NCI-H1436 treated with DMSO at 0.1 percent for 48 hours (cell line): Measurements from ENCODE around the gene VAMP2.

Experiments
- DNase-seq: peaks from one replicate; lab custom pipeline; 2025; lab: John Stamatoyannopoulos, UW

The VAMP2 gene

DNA sequence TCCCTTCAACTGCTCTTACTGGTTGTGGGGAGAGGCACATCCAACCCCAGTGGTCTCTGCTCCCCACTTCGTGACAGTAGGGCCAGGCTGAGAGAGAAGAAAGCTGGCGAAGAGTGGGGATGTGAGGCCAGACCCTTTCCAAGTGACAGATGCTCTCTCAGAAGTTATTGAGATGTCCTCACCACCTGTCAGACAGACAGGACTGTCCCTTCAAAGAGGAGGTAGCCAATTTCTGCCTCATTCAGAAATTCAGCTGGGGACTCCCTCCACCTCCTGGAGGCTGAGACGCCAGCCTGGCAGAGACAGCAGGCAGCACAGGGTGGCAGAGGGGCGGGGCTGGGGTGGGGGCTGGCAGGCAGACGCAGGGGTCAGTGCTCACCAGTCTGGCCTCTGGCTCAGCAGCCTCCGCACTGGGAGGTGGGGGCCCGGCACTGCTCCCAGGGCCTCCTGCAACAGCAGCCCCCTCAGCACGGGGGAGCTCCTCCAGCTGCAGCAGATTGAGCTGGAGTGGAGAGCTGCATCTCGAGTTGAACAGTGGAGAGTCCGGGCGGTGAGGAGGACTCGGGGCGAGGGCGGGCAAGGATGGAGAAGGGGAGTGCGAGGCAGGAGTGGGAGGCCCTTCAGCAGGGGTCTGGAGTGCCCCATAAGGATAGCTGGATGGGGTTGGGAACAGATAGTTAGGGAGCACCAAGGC is 19.7 kb downstream of the VAMP2 start:
- no peak for DNase-seq

GRCh38 chr17:8142158-8142886 is 20.4 kb downstream of the VAMP2 start:
- no peak for DNase-seq

- no peak for DNase-seq
These were observed 21.0 kb downstream of the VAMP2 start for GRCh38 chr17:8141741-8142140.

DNA sequence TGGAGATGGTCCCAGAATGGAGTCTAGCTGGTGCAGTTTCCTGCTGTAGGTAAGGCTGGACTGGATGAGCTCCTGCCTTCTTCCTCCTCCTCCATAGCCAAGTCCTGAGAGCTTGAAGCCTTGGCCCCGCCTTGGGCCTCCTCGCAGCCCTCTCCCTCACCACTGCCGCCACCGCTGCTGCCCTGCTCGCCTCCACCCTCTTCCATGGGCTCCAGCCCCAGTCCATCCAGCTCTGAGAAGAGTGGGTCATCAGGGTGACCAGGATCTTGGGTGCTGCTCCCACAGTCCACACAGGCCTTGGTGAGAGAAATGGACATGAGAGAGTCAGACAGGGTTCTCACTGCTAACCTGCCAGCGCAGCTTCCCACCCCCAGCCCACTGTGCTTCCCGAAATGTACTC is 21.7 kb downstream of the VAMP2 start:
- no peak for DNase-seq

DNA sequence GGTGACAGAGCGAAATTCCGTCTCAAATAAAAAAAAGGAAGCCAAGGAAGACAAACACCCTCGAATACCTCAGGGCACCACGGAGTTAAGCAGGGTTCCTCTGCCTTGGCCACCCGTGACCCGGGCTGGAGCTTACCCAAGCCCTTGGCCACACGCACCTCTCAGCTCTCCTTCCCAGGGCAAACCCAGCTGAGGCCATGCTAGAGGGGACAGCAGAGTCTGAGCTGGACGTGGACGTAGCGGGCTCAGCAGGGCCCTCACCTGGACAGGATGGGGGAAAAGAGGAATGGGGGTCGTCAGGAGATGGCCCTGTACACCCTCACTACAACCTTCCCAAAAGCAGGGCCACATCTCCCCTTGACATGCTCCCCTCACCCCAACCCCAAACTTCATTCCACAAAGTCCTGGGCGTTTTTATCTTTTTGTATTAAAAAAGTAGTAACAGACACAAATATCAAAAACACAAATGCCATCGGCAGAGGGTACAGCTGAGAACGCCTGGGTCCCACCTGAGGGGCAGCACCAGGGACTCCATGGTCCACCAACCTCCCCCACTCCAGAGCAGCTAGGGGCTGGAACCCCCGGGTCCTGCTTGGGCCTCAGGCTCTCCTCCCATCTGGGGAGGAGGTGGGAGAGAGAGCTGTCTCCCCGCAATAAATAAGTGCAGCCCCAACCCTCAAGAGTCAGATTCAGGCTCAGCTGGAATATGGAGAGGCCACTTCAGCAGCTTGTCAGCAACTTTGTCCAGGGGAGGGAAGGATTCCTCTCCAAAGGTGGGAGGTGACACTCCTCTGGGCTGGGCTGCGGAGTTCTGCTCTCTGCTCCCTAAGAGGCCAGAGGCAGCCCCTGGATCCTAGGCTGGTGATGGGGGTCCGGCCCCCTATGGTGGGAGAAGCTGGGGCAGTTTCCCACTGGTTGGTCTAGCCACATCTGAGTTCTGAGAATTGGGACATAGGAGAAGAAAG is 22.4 kb downstream of the VAMP2 start:
- DNase-seq, result no peak

- DNase-seq, result peak; percentile 88
These were observed 23.9 kb downstream of the VAMP2 start for GRCh38 chr17:8138672-8139371.

GRCh38 chr17:8138374-8138671 is 24.4 kb downstream of the VAMP2 start:
- no peak for DNase-seq

DNA sequence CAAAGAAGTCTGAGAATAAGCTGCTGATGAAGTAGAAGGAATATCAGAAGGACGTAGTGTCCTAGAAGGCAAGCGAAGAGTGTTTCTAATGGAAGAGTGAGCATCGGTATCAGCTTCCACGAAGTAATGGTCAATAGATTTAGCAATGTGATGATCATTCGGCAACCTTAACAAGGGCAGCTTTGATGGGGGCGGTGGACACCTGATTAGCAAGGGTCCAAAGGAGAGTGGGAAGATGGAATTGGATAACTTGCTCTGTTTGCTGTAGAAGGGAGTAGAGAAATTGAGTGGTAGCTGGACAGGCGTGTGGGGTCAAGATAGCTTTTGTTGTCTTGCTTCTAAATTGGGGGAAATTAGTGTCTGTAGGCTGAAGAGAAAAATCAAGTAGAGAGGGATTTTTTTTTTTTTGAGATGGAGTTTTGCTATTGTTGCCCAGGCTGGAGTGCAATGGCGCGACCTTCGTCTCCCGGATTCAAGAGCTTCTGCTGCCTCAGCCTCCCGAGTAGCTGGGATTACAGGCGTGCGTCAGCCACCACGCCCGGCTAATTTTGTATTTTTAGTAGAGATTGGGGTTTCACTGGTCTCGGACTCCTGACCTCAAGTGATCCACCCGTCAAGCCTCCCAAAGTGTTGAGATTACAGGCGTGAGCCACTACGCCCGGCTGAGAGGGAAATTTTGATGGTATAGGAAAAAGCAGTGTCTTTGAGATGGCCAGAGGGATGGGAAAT is 24.9 kb downstream of the VAMP2 start:
- DNase-seq, result no peak

DNA sequence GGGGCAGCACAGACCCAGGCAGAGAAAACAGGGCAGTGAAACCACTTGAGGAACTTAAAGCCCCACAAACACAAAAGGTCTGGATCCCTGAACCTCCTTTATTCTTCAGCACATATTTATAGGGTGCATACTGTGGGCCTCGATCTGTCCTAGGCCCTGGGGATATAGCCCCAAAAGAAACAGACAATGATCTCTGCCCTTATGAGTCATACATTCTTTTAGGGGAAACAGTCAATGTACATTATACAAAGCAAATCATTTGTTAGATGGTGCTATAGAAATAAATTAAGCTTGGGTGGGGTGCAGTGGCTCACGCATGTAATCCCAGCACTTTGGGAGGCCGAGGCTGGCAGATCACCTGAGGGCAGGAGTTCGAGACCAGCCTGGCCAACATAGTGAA is 28.8 kb downstream of the VAMP2 start:
- no peak for DNase-seq

DNA sequence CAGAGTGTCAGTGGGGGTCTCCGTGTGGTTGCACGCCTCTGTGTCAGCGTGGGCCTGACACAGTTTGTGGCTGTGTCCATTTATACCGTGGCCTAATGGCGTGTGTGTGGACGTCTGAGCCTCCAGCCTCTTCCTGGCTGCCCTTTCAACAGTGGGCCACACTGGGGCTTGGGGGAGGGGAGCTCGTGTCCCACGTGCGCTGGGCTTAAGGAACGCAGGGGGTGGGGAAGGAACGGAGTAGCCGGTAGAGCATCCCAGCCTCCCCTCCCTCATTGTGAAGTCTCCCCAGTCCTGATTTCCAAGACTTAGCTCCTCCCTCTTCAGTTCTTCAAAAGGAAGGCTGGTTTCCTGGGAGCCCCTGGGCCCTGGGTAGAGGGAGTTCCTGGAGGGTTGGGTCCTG is 29.3 kb downstream of the VAMP2 start:
- no peak for DNase-seq

DNA sequence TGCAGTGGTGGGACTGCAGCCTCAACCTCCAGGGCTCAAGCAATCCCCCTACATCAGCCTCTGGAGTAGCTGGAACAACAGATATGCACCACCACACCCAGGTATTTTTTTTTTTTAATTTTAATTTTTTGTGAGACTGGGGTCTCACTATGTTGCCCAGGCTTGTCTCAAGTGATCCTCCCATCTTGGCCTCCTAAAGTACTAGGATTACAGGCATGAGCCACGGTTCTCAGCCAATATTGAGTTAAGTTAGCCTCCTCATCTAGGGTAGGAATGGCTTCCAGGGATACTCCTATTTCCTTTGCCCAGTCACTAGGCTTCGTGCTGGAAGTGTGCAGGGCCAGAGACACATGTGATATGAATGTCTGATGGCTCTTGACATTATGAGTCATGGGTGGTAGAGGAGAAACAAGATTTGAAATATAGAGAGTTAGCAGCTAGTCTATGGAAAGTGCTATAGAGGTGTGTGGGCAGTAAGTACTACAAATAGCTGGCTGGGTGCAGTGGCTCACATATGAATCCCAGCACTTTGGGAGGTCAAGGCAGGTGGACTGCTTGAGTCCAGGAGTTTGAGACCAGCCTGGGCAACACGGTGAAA is 30.8 kb downstream of the VAMP2 start:
- no peak for DNase-seq

DNA sequence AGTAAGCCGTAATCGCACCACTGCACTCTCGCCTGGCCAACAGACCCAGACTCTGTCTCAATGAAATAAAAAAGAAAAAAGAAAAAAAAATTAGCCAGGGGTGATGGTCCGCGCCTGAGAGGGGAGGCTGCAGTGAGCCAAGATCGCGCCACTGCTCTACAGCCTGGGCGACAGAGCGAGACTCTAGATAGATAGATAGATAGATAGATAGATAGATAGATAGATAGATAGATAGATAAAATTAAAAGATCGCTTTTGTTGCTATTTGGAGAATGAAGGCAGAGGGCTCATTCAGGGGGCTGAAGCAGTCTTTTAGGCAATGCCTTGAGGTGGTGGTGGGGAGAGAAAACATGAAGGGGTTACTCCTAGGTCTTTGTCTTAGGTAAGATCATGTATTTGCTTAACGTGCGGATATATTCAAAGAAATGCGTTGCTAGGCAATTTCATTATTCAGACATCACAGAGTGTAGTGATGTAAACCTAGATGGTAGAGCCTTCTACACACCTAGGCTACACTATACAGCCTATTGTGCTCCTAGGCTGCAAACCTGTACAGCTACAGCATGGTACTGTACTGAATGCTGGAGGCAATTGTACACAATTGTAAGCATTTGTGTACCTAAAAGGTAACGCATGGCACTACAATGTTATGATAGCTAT is 34.5 kb downstream of the VAMP2 start:
- no peak for DNase-seq

GRCh38 chr17:8126491-8127066 is 36.2 kb downstream of the VAMP2 start:
- no peak for DNase-seq

DNA sequence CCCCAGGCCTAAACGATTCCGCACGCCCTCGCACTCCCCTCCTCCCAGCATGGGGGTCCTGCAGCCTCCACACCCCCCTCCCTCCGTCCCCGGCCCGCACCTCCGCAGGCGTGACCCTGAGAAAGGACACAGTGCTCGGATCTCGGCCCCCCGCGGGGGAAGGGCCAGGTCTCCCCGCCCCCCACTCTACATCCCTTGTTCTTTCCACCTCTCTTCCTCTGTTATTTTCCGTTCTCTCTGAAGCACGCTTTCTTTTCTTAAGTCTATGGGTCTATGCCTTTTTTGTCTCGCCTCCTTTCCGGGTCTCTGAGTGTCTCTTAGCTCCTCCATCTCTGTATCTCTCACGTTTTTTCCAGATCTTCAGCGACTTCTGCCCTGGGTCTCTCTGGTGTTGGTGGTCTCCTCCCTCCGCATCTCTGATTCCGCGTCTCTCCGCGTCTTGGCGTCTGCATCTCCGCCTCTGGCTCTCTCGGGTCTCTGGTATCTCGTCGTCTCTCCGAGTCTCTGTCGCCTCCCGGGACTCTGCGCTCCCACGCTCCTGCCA is 36.7 kb downstream of the VAMP2 start:
- DNase-seq, result no peak

DNA sequence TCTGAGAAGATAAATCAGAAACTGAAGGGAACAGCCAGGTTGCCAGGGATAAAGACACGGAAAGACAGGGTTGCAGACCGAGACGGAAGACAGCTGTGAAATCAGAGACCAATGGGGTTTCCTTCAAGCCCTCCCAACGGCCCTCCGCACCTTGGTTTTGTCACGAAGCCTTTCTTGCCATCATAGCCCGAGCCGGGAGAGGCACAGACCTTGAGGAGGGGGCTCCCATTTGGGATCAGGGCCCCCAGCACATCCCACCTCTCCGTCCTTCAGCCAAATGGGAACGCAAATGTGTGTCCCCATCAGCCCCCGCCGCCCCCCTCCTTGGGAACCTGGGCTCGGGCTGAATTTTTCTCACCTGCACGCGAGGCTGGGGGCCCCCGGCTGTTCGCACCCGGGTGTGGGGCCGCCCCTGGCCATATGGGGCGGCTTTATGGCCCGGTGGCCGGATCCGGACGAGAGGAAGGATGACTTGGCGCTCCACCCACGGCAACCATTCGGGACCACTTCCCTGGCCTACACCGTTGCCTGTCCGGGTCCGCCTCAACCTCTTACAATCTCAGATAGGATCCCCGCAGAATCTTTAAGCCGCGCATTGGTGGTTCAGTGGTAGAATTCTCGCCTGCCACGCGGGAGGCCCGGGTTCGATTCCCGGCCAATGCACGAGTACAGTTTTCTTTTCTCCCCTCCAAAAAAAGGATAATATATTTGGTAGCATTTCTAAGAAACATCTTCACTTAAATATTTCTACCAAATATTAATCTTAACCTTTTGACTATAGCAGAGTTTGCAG is 37.4 kb downstream of the VAMP2 start:
- DNase-seq, result no peak

GRCh38 chr17:8124350-8125153 is 38.2 kb downstream of the VAMP2 start:
- DNase-seq, result no peak

- DNase-seq, result no peak
These were observed 38.9 kb downstream of the VAMP2 start, which contains the start of gene HES7 for GRCh38 chr17:8123695-8124349. TSS of gene HES7 (minus strand) at chr17:8124106. CDS start at chr17:8124084, 22 bp downstream.
